ENCODE data around the gene ABTB1. TPM values are rescaled to one million over a fixed set of nuclear protein-coding genes. Genes with fewer than 3 reads are reported as not detected.

Gene ABTB1
- total and polyA plus RNA-seq, 2 experiments from 2014 or later = 3.7 to 5.7 TPM

DNA sequence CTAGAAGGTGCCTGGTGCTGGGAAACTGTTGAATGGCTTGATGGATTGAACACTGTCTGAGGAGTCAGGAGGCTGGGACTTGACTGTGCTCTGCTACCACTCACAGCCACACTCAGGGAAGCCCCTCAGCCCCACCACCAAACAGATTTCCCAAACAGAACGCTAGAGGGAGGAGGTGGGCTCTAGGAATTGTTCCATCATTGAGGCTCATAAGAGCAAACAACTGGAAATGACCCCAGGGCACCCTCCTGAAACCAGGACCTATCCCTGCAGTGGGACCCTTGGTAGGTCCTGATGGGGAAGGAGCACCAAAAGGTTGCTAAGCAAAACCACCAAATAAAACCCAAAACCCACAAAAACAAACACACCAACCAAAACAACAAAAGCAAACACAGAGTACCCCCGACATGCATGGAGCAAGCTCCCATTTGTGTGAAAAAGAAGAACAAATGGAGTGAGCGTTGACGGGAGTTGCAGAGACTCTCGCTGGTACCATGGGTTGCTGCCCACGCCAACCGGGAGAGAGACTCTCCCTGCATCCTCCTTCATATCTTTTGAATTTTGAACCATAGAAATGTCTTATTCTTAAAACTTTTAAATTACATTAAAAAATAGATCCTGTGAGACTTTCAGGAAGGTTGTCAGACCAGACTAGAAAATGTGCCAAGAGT, 45.6 kb downstream of the ABTB1 start (continued):
- no peak for TF ChIP-seq REST (IDR thresholded peaks at IDR 0.05; ENCODE audit: unreplicated experiment)

DNA sequence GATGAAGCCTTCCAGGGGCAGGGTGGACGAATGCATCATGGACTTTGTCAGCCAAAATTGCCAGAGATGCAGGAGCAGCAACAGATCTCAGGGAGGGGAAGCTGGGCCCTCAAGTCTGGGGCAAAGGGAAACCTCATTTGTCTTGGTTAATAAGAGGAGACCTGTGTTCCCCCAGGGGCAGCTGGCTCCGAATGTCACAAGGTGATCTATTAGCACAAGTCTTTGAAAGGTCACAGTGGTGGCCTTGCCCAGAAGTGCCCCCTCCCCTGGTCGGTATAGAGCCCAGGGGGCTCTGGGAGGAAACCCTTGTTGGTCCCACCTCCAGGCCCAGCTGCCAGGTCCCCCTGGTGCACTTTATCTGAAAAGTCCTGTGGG, 46.2 kb downstream of the ABTB1 start:
- Histone ChIP-seq H2AFZ (no peak overlapping the region), H3K27me3 (ENCODE audit: insufficient read depth) (no peaks in the 10 kb centered on the region), H3K79me2 (replicated peaks; ENCODE audit: insufficient read depth) (no peaks in the 10 kb centered on the region), H3K4me3 (no peak overlapping the region), H4K20me1 (replicated peaks; ENCODE audit: insufficient read depth) (no peaks in the 10 kb centered on the region), H3K4me1 (ENCODE audit: insufficient read depth) (peaks cover 3% of the 10 kb centered on the region; the same call in 1 of the 2 replicates), H3K36me3 (ENCODE audit: insufficient read depth) (no peaks in the 10 kb centered on the region), H3K27ac (ENCODE audit: low read depth) (no peak overlapping the region), H3K9me2 (ENCODE audit: insufficient read depth) (0 out of 2 replicates have a peak, but pooled peaks cover 5% of the 10 kb centered on the region), H3K4me2 (no peak overlapping the region), H3F3A (replicated peaks; ENCODE audit: low read depth) (no peaks in the 10 kb centered on the region)
- Mint-ChIP-seq H3K27ac (no peak overlapping the region), H3K4me3 (no peak overlapping the region), H3K36me3 (ENCODE audit: low read depth) (no peaks in the 10 kb centered on the region), H3K4me1 (peaks cover 30% of the 10 kb centered on the region), H3K9me3 (no peaks in the 10 kb centered on the region; the same call in 2 of the 3 replicates), H3K27me3 (ENCODE audit: insufficient read depth, low read depth, poor library complexity) (peaks cover 5% of the 10 kb centered on the region)
- no peak for TF ChIP-seq REST (IDR thresholded peaks at IDR 0.05; ENCODE audit: unreplicated experiment)
- TF ChIP-seq, protein P1, sequence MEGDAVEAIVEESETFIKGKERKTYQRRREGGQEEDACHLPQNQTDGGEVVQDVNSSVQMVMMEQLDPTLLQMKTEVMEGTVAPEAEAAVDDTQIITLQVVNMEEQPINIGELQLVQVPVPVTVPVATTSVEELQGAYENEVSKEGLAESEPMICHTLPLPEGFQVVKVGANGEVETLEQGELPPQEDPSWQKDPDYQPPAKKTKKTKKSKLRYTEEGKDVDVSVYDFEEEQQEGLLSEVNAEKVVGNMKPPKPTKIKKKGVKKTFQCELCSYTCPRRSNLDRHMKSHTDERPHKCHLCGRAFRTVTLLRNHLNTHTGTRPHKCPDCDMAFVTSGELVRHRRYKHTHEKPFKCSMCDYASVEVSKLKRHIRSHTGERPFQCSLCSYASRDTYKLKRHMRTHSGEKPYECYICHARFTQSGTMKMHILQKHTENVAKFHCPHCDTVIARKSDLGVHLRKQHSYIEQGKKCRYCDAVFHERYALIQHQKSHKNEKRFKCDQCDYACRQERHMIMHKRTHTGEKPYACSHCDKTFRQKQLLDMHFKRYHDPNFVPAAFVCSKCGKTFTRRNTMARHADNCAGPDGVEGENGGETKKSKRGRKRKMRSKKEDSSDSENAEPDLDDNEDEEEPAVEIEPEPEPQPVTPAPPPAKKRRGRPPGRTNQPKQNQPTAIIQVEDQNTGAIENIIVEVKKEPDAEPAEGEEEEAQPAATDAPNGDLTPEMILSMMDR (conservative IDR thresholded peaks at IDR 0.05; ENCODE audit: low read depth in 2 of 2) = no peak
- no peak for DNase-seq (ENCODE audit: low spot score)
- no peak for ATAC-seq
